H1 (cell line): ENCODE data around the gene CYP27C1. TPM values are rescaled to one million over a fixed set of nuclear protein-coding genes. Genes with fewer than 3 reads are reported as not detected.

Experiments used
- CTCF ChIA-PET: fragments of 300-600 bp; sonication (Branson Sonifier 250); formaldehyde crosslinking; loops from one replicate; lab custom pipeline; 2021; ENCODE audit not compliant: partially characterized antibody; lab: Charles Lee
- POLR2A ChIA-PET: fragments of 300-600 bp; sonication (Branson Sonifier 250); formaldehyde crosslinking; loops from one replicate; lab custom pipeline; 2021; ENCODE audit warnings: inconsistent platforms; ENCODE audit not compliant: partially characterized antibody; lab: Charles Lee
- DNase-seq, 2 experiments: peaks; one replicate each; pipeline versions ENCODE4 v3.0.0 to v3.0.0-alpha.2; 2010 to 2022; ENCODE audit warnings: low spot score in 2 of 2, low read depth in 1 of 2, mixed read lengths in 1 of 2
- FAIRE-seq: peaks from 2 replicates; lab custom pipeline; 2011; peaks lifted over from hg19 to GRCh38; lab: Jason Lieb, UNC
- H2AFZ ChIP-seq: 2 replicates; pipeline ENCODE4 v1.8.1; 2012; ENCODE audit warnings: low read length, inconsistent platforms
- H2AK5ac ChIP-seq: 2 replicates; pipeline ENCODE4 v1.6.1; 2013; ENCODE audit warnings: low read depth, low read length
- H2BK120ac ChIP-seq: replicated peaks from 2 replicates; pipeline ENCODE3; 2013; ENCODE audit warnings: low read depth, low read length, inconsistent platforms
- H2BK12ac ChIP-seq: 2 replicates; pipeline ENCODE4 v1.6.1; 2013; ENCODE audit warnings: low read depth, low read length
- H2BK15ac ChIP-seq: 2 replicates; pipeline ENCODE4 v1.6.1; 2013; ENCODE audit warnings: low read length
- H2BK20ac ChIP-seq: 2 replicates; pipeline ENCODE4 v1.6.1; 2013; ENCODE audit warnings: low read length
- H2BK5ac ChIP-seq: 2 replicates; pipeline ENCODE4 v1.6.1; 2013; ENCODE audit warnings: low read depth, low read length
- H3K14ac ChIP-seq: 2 replicates; pipeline ENCODE4 v1.6.1; 2013; ENCODE audit warnings: inconsistent platforms; ENCODE audit not compliant: insufficient read length
- H3K18ac ChIP-seq: 2 replicates; pipeline ENCODE4 v1.6.1; 2013; ENCODE audit warnings: low read length; ENCODE audit errors: extremely low read depth
- H3K23ac ChIP-seq: 2 replicates; pipeline ENCODE4 v1.6.1; 2013; ENCODE audit warnings: inconsistent platforms; ENCODE audit not compliant: insufficient read length
- H3K23me2 ChIP-seq: 2 replicates; pipeline ENCODE4 v1.6.1; 2013; ENCODE audit warnings: low read depth, low read length
- H3K27ac ChIP-seq: 2 replicates; pipeline ENCODE4 v1.6.1; 2011; ENCODE audit warnings: low read depth, low read length, inconsistent platforms
- H3K27me3 ChIP-seq, 4 experiments: replicated peaks in 1 of 4; 1 replicate in 1 of 4; 2 replicates in 3 of 4; pipeline versions ENCODE4 v1.6.1 to v1.8.1; 2011 to 2013; ENCODE audit warnings: low read length in 3 of 4, mild to moderate bottlenecking in 3 of 4, inconsistent platforms in 2 of 4, mixed read lengths in 2 of 4, moderate library complexity in 1 of 4; ENCODE audit not compliant: control insufficient read depth in 3 of 4, insufficient read depth in 3 of 4; ENCODE audit errors: extremely low read depth in 1 of 4
- H3K36me3 ChIP-seq, 4 experiments: 2 replicates each; pipeline versions ENCODE4 v1.6.1 to v1.8.1; 2011 to 2013; ENCODE audit warnings: mild to moderate bottlenecking in 4 of 4, low read length in 3 of 4, moderate library complexity in 2 of 4, control low read depth in 1 of 4, inconsistent platforms in 1 of 4; ENCODE audit not compliant: insufficient read depth in 4 of 4, control insufficient read depth in 2 of 4
- H3K4ac ChIP-seq: replicated peaks from 2 replicates; pipeline ENCODE3; 2013; ENCODE audit warnings: low read length, low read depth, mixed read lengths, inconsistent platforms; ENCODE audit not compliant: insufficient read length
- H3K4me1 ChIP-seq, 4 experiments: replicated peaks in 1 of 4; 1 replicate in 1 of 4; 2 replicates in 3 of 4; pipeline versions ENCODE4 v1.6.1 to v1.8.1; 2011 to 2013; ENCODE audit warnings: low read length in 3 of 4, inconsistent platforms in 2 of 4, mixed read lengths in 1 of 4; ENCODE audit not compliant: insufficient read depth in 4 of 4, control insufficient read depth in 3 of 4
- H3K4me2 ChIP-seq, 2 experiments: 2 replicates each; pipeline versions ENCODE4 v1.6.1 to v1.8.1; 2011 to 2013; ENCODE audit warnings: low read depth in 2 of 2, low read length in 2 of 2, control low read depth in 1 of 2, inconsistent platforms in 1 of 2, mild to moderate bottlenecking in 1 of 2; ENCODE audit not compliant: insufficient read depth in 1 of 2
- H3K4me3 ChIP-seq, 4 experiments: fragments of 200-600, 300-600 bp in 1 of 4; sonication (generic), shearing (Covaris generic), sonication (Bioruptor Twin) in 1 of 4; 2 replicates each; pipeline versions ENCODE4 v1.5.1 to v1.8.1; 2011 to 2016; ENCODE audit warnings: low read length in 4 of 4, low read depth in 3 of 4, control low read depth in 2 of 4, inconsistent platforms in 2 of 4, mild to moderate bottlenecking in 2 of 4, mixed read lengths in 1 of 4, moderate library complexity in 1 of 4; ENCODE audit not compliant: insufficient read depth in 2 of 4; ENCODE audit errors: extremely low read depth in 1 of 4
- H3K56ac ChIP-seq: replicated peaks from 2 replicates; pipeline ENCODE3; 2013; ENCODE audit warnings: low read depth, mild to moderate bottlenecking, mixed read lengths, low read length, inconsistent platforms; ENCODE audit not compliant: insufficient read length
- H3K79me1 ChIP-seq: 2 replicates; pipeline ENCODE4 v1.6.1; 2013; ENCODE audit warnings: low read depth, low read length, control low read depth
- H3K79me2 ChIP-seq, 2 experiments: 2 replicates each; pipeline versions ENCODE4 v1.6.1 to v1.8.1; 2012 to 2013; ENCODE audit warnings: low read length in 2 of 2, mild to moderate bottlenecking in 2 of 2, inconsistent platforms in 1 of 2; ENCODE audit not compliant: insufficient read depth in 2 of 2, control insufficient read depth in 1 of 2
- H3K9ac ChIP-seq, 4 experiments: replicated peaks in 1 of 4; 1 replicate in 1 of 4; 2 replicates in 3 of 4; pipeline versions ENCODE4 v1.6.1 to v1.8.1; 2011 to 2013; ENCODE audit warnings: low read depth in 3 of 4, low read length in 3 of 4, control low read depth in 2 of 4, mild to moderate bottlenecking in 2 of 4, moderate library complexity in 2 of 4, inconsistent platforms in 1 of 4; ENCODE audit errors: extremely low read depth in 1 of 4
- H3K9me3 ChIP-seq, 2 experiments: 2 replicates each; pipeline versions ENCODE4 v1.6.1 to v1.8.1; 2012 to 2013; ENCODE audit warnings: mild to moderate bottlenecking in 2 of 2, moderate library complexity in 2 of 2, control low read depth in 1 of 2, inconsistent platforms in 1 of 2, low read depth in 1 of 2, low read length in 1 of 2, mixed read lengths in 1 of 2; ENCODE audit not compliant: insufficient read depth in 2 of 2
- H4K20me1 ChIP-seq, 2 experiments: replicated peaks in 1 of 2; 2 replicates each; pipeline versions ENCODE3 to v1.8.1; 2011 to 2013; ENCODE audit warnings: inconsistent platforms in 2 of 2, low read length in 2 of 2, mild to moderate bottlenecking in 1 of 2; ENCODE audit not compliant: insufficient read depth in 2 of 2, control insufficient read depth in 1 of 2
- H4K5ac ChIP-seq: 2 replicates; pipeline ENCODE4 v1.6.1; 2013; ENCODE audit warnings: low read length, low read depth, mixed read lengths, inconsistent platforms; ENCODE audit not compliant: insufficient read length
- H4K8ac ChIP-seq: 2 replicates; pipeline ENCODE4 v1.8.0; 2013; ENCODE audit warnings: mild to moderate bottlenecking, moderate library complexity, low read length, inconsistent platforms; ENCODE audit not compliant: insufficient read depth; ENCODE audit errors: extremely low read depth
- H4K91ac ChIP-seq: replicated peaks from 2 replicates; pipeline ENCODE3; 2013; ENCODE audit warnings: low read length, mixed read lengths, inconsistent platforms; ENCODE audit not compliant: insufficient read length
- ASH2L ChIP-seq: fragments of 200-600, 300-600 bp; sonication (generic); IDR thresholded peaks from one replicate; pipeline ENCODE4 v1.7.1; 2017; ENCODE audit warnings: low read length
- FOSL1 ChIP-seq: IDR thresholded peaks from 2 replicates; pipeline ENCODE4 v1.6.1; 2011; ENCODE audit warnings: mild to moderate bottlenecking, low read depth, low read length, moderate library complexity; ENCODE audit not compliant: insufficient read depth
- HDAC2 ChIP-seq, 2 experiments: fragments of 300-600 bp in 1 of 2; sonication (generic) in 1 of 2; IDR thresholded peaks; 2 replicates each; pipeline ENCODE4 v1.6.1; 2011 to 2012; ENCODE audit warnings: low read depth in 2 of 2, low read length in 2 of 2, mild to moderate bottlenecking in 2 of 2, moderate library complexity in 2 of 2, borderline replicate concordance in 1 of 2, inconsistent platforms in 1 of 2
- RXRA ChIP-seq: IDR thresholded peaks from 2 replicates; pipeline ENCODE4 v1.6.1; 2011; ENCODE audit warnings: low read depth, mild to moderate bottlenecking, low read length, moderate library complexity; ENCODE audit not compliant: insufficient read depth
- SAP30 ChIP-seq: fragments of 300-600 bp; sonication (generic); IDR thresholded peaks from 2 replicates; pipeline ENCODE4 v1.7.1; 2012; ENCODE audit warnings: low read length, moderate library complexity, mild to moderate bottlenecking, inconsistent platforms; ENCODE audit not compliant: insufficient read depth, insufficient replicate concordance
- WGBS, 2 experiments: shearing (Covaris generic) in 1 of 2; methylation state at CpG; one replicate each; pipeline versions ENCODE4 v1.1.6 to v1.1.7; 2013 to 2015; ENCODE audit warnings: low lambda C conversion rate in 2 of 2, mixed read lengths in 2 of 2, inconsistent platforms in 1 of 2, low coverage in 1 of 2, missing lambda C conversion rate in 1 of 2; ENCODE audit not compliant: insufficient replicate concordance in 2 of 2, insufficient coverage in 1 of 2, insufficient read length in 1 of 2; ENCODE audit errors: extremely low coverage in 1 of 2, missing lambda C conversion rate in 1 of 2; 5-methylcytosine and 5-hydroxymethylcytosine counted together
- polyA plus RNA-seq, 7 experiments: library from polyadenylated mRNA; depleted of rRNA in 3 of 7; stranded (reverse) in 5 of 7; unstranded in 2 of 7; fragments of >200 nt in 5 of 7; fragments of 200-250 nt in 2 of 7; gene quantifications; 1 replicate in 5 of 7; 2 replicates in 1 of 7; 4 replicates in 1 of 7; pipeline versions ENCODE4 v1.2.1 to v1.2.3, GENCODE V29; 2011 to 2013; ENCODE audit warnings: missing spikeins in 2 of 7, mixed read lengths in 2 of 7
- total RNA-seq: library from RNA; stranded (reverse); fragmentation: NEBNext Ultra II Directional; extraction: Animal tissue kit (Norgen Biotek cat#: 25700); gene quantifications from 2 replicates; pipeline ENCODE4 v1.2.1, GENCODE V29; 2021
- TF ChIP-seq, protein P1 (sequence below): IDR thresholded peaks from 2 replicates; pipeline ENCODE4 v1.6.1; 2011; ENCODE audit warnings: low read depth, mild to moderate bottlenecking, low read length; ENCODE audit not compliant: insufficient read depth

Gene CYP27C1
- total and polyA plus RNA-seq, 2 of the 8 experiments (the other 6 are each of a cell fraction or from before 2014, with no cell fraction given), result 1.3 to 3.2 TPM

DNA sequence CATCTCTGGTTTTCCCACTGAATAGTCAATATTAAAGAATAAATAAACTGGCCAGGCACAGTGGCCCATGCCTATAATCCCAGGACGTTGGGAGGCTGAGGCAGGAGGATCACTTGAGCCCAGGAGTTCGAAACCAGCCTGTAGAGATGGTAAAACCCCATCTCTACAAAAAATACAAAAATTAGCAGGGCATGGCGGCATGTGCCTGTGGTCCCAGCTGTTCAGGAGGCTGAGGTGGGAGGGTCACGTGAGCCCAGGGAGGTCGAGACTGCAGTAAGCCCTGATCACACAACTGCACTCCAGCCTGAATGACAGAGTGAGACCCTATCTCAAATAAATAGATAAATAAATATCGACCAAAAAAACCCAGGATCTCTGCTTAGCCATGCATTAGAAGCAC, 63.0 kb downstream of the CYP27C1 start:
- no peak overlapping the region for H2BK20ac ChIP-seq
- FAIRE-seq (no peak), DNase-seq (no peak)
- ChIA-PET CTCF (interaction anchor here (0.7 to 5.5 kb wide), 23 partner anchors 10 to 114 kb away, joined by 3 to 39 read pairs (median 6); no protein-coding TSS in a partner anchor), POLR2A (interaction anchor here (0.7 kb wide), 1 partner anchor 17 kb away, joined by 3 read pairs; no protein-coding TSS in a partner anchor)
- no peak overlapping the region for H3K56ac ChIP-seq
- H2BK15ac ChIP-seq, result 0 out of 2 replicates have a peak overlapping the region, but pooled peaks have one; percentile 29
- no peak overlapping the region for H3K23ac ChIP-seq
- no peaks in the 10 kb centered on the region for H3K79me2 ChIP-seq
- H4K91ac ChIP-seq, result no peak overlapping the region
- peak overlapping the region; percentile 59; the same call in 1 of the 2 replicates for H2AFZ ChIP-seq
- H4K20me1 ChIP-seq, result no peaks in the 10 kb centered on the region
- H3K27me3 ChIP-seq, result no peaks in the 10 kb centered on the region
- peaks cover 0 to 8% (median 5%) of the 10 kb centered on the region in 4 experiments; a peak in 4 of 7 replicates for H3K4me1 ChIP-seq
- H3K27ac ChIP-seq, result no peak overlapping the region
- no peak overlapping the region for H2BK5ac ChIP-seq
- TF ChIP-seq HDAC2 (IDR thresholded peaks at IDR 0.05; ENCODE audit: borderline replicate concordance in 1 of 2, low read depth in 2 of 2, low read length in 2 of 2), result no peak
- TF ChIP-seq SAP30, result no peak
- no peak for TF ChIP-seq ASH2L
- no peak for TF ChIP-seq RXRA
- TF ChIP-seq FOSL1, result no peak
- TF ChIP-seq, protein P1, sequence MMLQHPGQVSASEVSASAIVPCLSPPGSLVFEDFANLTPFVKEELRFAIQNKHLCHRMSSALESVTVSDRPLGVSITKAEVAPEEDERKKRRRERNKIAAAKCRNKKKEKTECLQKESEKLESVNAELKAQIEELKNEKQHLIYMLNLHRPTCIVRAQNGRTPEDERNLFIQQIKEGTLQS, result no peak
- H3K36me3 ChIP-seq, result no peaks in the 10 kb centered on the region
- no peak overlapping the region for H4K5ac ChIP-seq
- H3K14ac ChIP-seq, result no peak overlapping the region
- no peak overlapping the region for H2BK120ac ChIP-seq
- H3K18ac ChIP-seq, result no peak overlapping the region
- no peak overlapping the region for H2BK12ac ChIP-seq
- no peak overlapping the region for H3K4me3 ChIP-seq
- H4K8ac ChIP-seq, result no peak overlapping the region
- H3K9ac ChIP-seq, result no peak overlapping the region
- H3K79me1 ChIP-seq, result no peaks in the 10 kb centered on the region
- 96% methylated on average over 6 of the region's 6 CpGs; no CpG with 5 or more reads in 1 of the 2 experiments for WGBS, 2 experiments
- H3K9me3 ChIP-seq, result 0 out of 4 replicates have a peak, but pooled peaks cover 0 to 4% of the 10 kb centered on the region in 2 experiments
- no peaks in the 10 kb centered on the region for H3K23me2 ChIP-seq
- no peak overlapping the region for H2AK5ac ChIP-seq
- H3K4me2 ChIP-seq, result no peak overlapping the region
- no peak overlapping the region for H3K4ac ChIP-seq
